H1 (cell line): ENCODE measurements around the gene ACCSL. TPM values are rescaled to one million over a fixed set of nuclear protein-coding genes. Genes with fewer than 3 reads are reported as not detected.

Experiments used
- CTCF ChIA-PET: fragments of 300-600 bp; sonication (Branson Sonifier 250); formaldehyde crosslinking; loops from one replicate; lab custom pipeline; 2021; ENCODE audit not compliant: partially characterized antibody; lab: Charles Lee
- POLR2A ChIA-PET: fragments of 300-600 bp; sonication (Branson Sonifier 250); formaldehyde crosslinking; loops from one replicate; lab custom pipeline; 2021; ENCODE audit warnings: inconsistent platforms; ENCODE audit not compliant: partially characterized antibody; lab: Charles Lee
- DNase-seq, 2 experiments: peaks; one replicate each; pipeline versions ENCODE4 v3.0.0 to v3.0.0-alpha.2; 2010 to 2022; ENCODE audit warnings: low spot score in 2 of 2, low read depth in 1 of 2, mixed read lengths in 1 of 2
- FAIRE-seq: peaks from 2 replicates; lab custom pipeline; 2011; peaks lifted over from hg19 to GRCh38; lab: Jason Lieb, UNC
- H2AFZ ChIP-seq: 2 replicates; pipeline ENCODE4 v1.8.1; 2012; ENCODE audit warnings: low read length, inconsistent platforms
- H2AK5ac ChIP-seq: 2 replicates; pipeline ENCODE4 v1.6.1; 2013; ENCODE audit warnings: low read depth, low read length
- H2BK120ac ChIP-seq: replicated peaks from 2 replicates; pipeline ENCODE3; 2013; ENCODE audit warnings: low read depth, low read length, inconsistent platforms
- H2BK12ac ChIP-seq: 2 replicates; pipeline ENCODE4 v1.6.1; 2013; ENCODE audit warnings: low read depth, low read length
- H2BK15ac ChIP-seq: 2 replicates; pipeline ENCODE4 v1.6.1; 2013; ENCODE audit warnings: low read length
- H2BK20ac ChIP-seq: 2 replicates; pipeline ENCODE4 v1.6.1; 2013; ENCODE audit warnings: low read length
- H2BK5ac ChIP-seq: 2 replicates; pipeline ENCODE4 v1.6.1; 2013; ENCODE audit warnings: low read depth, low read length
- H3K14ac ChIP-seq: 2 replicates; pipeline ENCODE4 v1.6.1; 2013; ENCODE audit warnings: inconsistent platforms; ENCODE audit not compliant: insufficient read length
- H3K18ac ChIP-seq: 2 replicates; pipeline ENCODE4 v1.6.1; 2013; ENCODE audit warnings: low read length; ENCODE audit errors: extremely low read depth
- H3K23ac ChIP-seq: 2 replicates; pipeline ENCODE4 v1.6.1; 2013; ENCODE audit warnings: inconsistent platforms; ENCODE audit not compliant: insufficient read length
- H3K23me2 ChIP-seq: 2 replicates; pipeline ENCODE4 v1.6.1; 2013; ENCODE audit warnings: low read depth, low read length
- H3K27ac ChIP-seq: 2 replicates; pipeline ENCODE4 v1.6.1; 2011; ENCODE audit warnings: low read depth, low read length, inconsistent platforms
- H3K27me3 ChIP-seq, 4 experiments: replicated peaks in 1 of 4; 1 replicate in 1 of 4; 2 replicates in 3 of 4; pipeline versions ENCODE4 v1.6.1 to v1.8.1; 2011 to 2013; ENCODE audit warnings: low read length in 3 of 4, mild to moderate bottlenecking in 3 of 4, inconsistent platforms in 2 of 4, mixed read lengths in 2 of 4, moderate library complexity in 1 of 4; ENCODE audit not compliant: control insufficient read depth in 3 of 4, insufficient read depth in 3 of 4; ENCODE audit errors: extremely low read depth in 1 of 4
- H3K36me3 ChIP-seq, 4 experiments: 2 replicates each; pipeline versions ENCODE4 v1.6.1 to v1.8.1; 2011 to 2013; ENCODE audit warnings: mild to moderate bottlenecking in 4 of 4, low read length in 3 of 4, moderate library complexity in 2 of 4, control low read depth in 1 of 4, inconsistent platforms in 1 of 4; ENCODE audit not compliant: insufficient read depth in 4 of 4, control insufficient read depth in 2 of 4
- H3K4ac ChIP-seq: replicated peaks from 2 replicates; pipeline ENCODE3; 2013; ENCODE audit warnings: low read length, low read depth, mixed read lengths, inconsistent platforms; ENCODE audit not compliant: insufficient read length
- H3K4me1 ChIP-seq, 4 experiments: replicated peaks in 1 of 4; 1 replicate in 1 of 4; 2 replicates in 3 of 4; pipeline versions ENCODE4 v1.6.1 to v1.8.1; 2011 to 2013; ENCODE audit warnings: low read length in 3 of 4, inconsistent platforms in 2 of 4, mixed read lengths in 1 of 4; ENCODE audit not compliant: insufficient read depth in 4 of 4, control insufficient read depth in 3 of 4
- H3K4me2 ChIP-seq, 2 experiments: 2 replicates each; pipeline versions ENCODE4 v1.6.1 to v1.8.1; 2011 to 2013; ENCODE audit warnings: low read depth in 2 of 2, low read length in 2 of 2, control low read depth in 1 of 2, inconsistent platforms in 1 of 2, mild to moderate bottlenecking in 1 of 2; ENCODE audit not compliant: insufficient read depth in 1 of 2
- H3K4me3 ChIP-seq, 4 experiments: fragments of 200-600, 300-600 bp in 1 of 4; sonication (generic), shearing (Covaris generic), sonication (Bioruptor Twin) in 1 of 4; 2 replicates each; pipeline versions ENCODE4 v1.5.1 to v1.8.1; 2011 to 2016; ENCODE audit warnings: low read length in 4 of 4, low read depth in 3 of 4, control low read depth in 2 of 4, inconsistent platforms in 2 of 4, mild to moderate bottlenecking in 2 of 4, mixed read lengths in 1 of 4, moderate library complexity in 1 of 4; ENCODE audit not compliant: insufficient read depth in 2 of 4; ENCODE audit errors: extremely low read depth in 1 of 4
- H3K56ac ChIP-seq: replicated peaks from 2 replicates; pipeline ENCODE3; 2013; ENCODE audit warnings: low read depth, mild to moderate bottlenecking, mixed read lengths, low read length, inconsistent platforms; ENCODE audit not compliant: insufficient read length
- H3K79me1 ChIP-seq: 2 replicates; pipeline ENCODE4 v1.6.1; 2013; ENCODE audit warnings: low read depth, low read length, control low read depth
- H3K79me2 ChIP-seq, 2 experiments: 2 replicates each; pipeline versions ENCODE4 v1.6.1 to v1.8.1; 2012 to 2013; ENCODE audit warnings: low read length in 2 of 2, mild to moderate bottlenecking in 2 of 2, inconsistent platforms in 1 of 2; ENCODE audit not compliant: insufficient read depth in 2 of 2, control insufficient read depth in 1 of 2
- H3K9ac ChIP-seq, 4 experiments: replicated peaks in 1 of 4; 1 replicate in 1 of 4; 2 replicates in 3 of 4; pipeline versions ENCODE4 v1.6.1 to v1.8.1; 2011 to 2013; ENCODE audit warnings: low read depth in 3 of 4, low read length in 3 of 4, control low read depth in 2 of 4, mild to moderate bottlenecking in 2 of 4, moderate library complexity in 2 of 4, inconsistent platforms in 1 of 4; ENCODE audit errors: extremely low read depth in 1 of 4
- H3K9me3 ChIP-seq, 2 experiments: 2 replicates each; pipeline versions ENCODE4 v1.6.1 to v1.8.1; 2012 to 2013; ENCODE audit warnings: mild to moderate bottlenecking in 2 of 2, moderate library complexity in 2 of 2, control low read depth in 1 of 2, inconsistent platforms in 1 of 2, low read depth in 1 of 2, low read length in 1 of 2, mixed read lengths in 1 of 2; ENCODE audit not compliant: insufficient read depth in 2 of 2
- H4K20me1 ChIP-seq, 2 experiments: replicated peaks in 1 of 2; 2 replicates each; pipeline versions ENCODE3 to v1.8.1; 2011 to 2013; ENCODE audit warnings: inconsistent platforms in 2 of 2, low read length in 2 of 2, mild to moderate bottlenecking in 1 of 2; ENCODE audit not compliant: insufficient read depth in 2 of 2, control insufficient read depth in 1 of 2
- H4K5ac ChIP-seq: 2 replicates; pipeline ENCODE4 v1.6.1; 2013; ENCODE audit warnings: low read length, low read depth, mixed read lengths, inconsistent platforms; ENCODE audit not compliant: insufficient read length
- H4K8ac ChIP-seq: 2 replicates; pipeline ENCODE4 v1.8.0; 2013; ENCODE audit warnings: mild to moderate bottlenecking, moderate library complexity, low read length, inconsistent platforms; ENCODE audit not compliant: insufficient read depth; ENCODE audit errors: extremely low read depth
- H4K91ac ChIP-seq: replicated peaks from 2 replicates; pipeline ENCODE3; 2013; ENCODE audit warnings: low read length, mixed read lengths, inconsistent platforms; ENCODE audit not compliant: insufficient read length
- CBX5 ChIP-seq: fragments of 300-800, 300-1000 bp; sonication (generic); IDR thresholded peaks from 2 replicates; pipeline ENCODE4 v1.7.1; 2016; ENCODE audit warnings: antibody characterized with exemption, low read length, low read depth
- CHD2 ChIP-seq: IDR thresholded peaks from 2 replicates; pipeline ENCODE4 v1.6.1; 2012; ENCODE audit warnings: low read length, improper control_type of control experiment
- KDM1A ChIP-seq: fragments of 200-600, 300-600 bp; sonication (generic); IDR thresholded peaks from 2 replicates; pipeline ENCODE4 v1.7.1; 2016; ENCODE audit warnings: mild to moderate bottlenecking, low read length, borderline replicate concordance
- MAX ChIP-seq: IDR thresholded peaks from 2 replicates; pipeline ENCODE4 v1.6.1; 2012; ENCODE audit warnings: inconsistent platforms
- SAP30 ChIP-seq: fragments of 300-600 bp; sonication (generic); IDR thresholded peaks from 2 replicates; pipeline ENCODE4 v1.7.1; 2012; ENCODE audit warnings: low read length, moderate library complexity, mild to moderate bottlenecking, inconsistent platforms; ENCODE audit not compliant: insufficient read depth, insufficient replicate concordance
- SIRT6 ChIP-seq: IDR thresholded peaks from one replicate; pipeline ENCODE4 v1.7.1; 2012; ENCODE audit warnings: low read length, inconsistent platforms
- SP1 ChIP-seq: IDR thresholded peaks from 2 replicates; pipeline ENCODE4 v1.6.1; 2011; ENCODE audit warnings: low read depth, low read length
- SP2 ChIP-seq: IDR thresholded peaks from 2 replicates; pipeline ENCODE4 v1.6.1; 2012; ENCODE audit warnings: mild to moderate bottlenecking, low read length, inconsistent platforms
- SRF ChIP-seq: IDR thresholded peaks from 2 replicates; pipeline ENCODE4 v1.6.1; 2011; ENCODE audit warnings: mild to moderate bottlenecking, low read depth, low read length, moderate library complexity
- WGBS, 2 experiments: shearing (Covaris generic) in 1 of 2; methylation state at CpG; one replicate each; pipeline versions ENCODE4 v1.1.6 to v1.1.7; 2013 to 2015; ENCODE audit warnings: low lambda C conversion rate in 2 of 2, mixed read lengths in 2 of 2, inconsistent platforms in 1 of 2, low coverage in 1 of 2, missing lambda C conversion rate in 1 of 2; ENCODE audit not compliant: insufficient replicate concordance in 2 of 2, insufficient coverage in 1 of 2, insufficient read length in 1 of 2; ENCODE audit errors: extremely low coverage in 1 of 2, missing lambda C conversion rate in 1 of 2; 5-methylcytosine and 5-hydroxymethylcytosine counted together
- polyA plus RNA-seq, 7 experiments: library from polyadenylated mRNA; depleted of rRNA in 3 of 7; stranded (reverse) in 5 of 7; unstranded in 2 of 7; fragments of >200 nt in 5 of 7; fragments of 200-250 nt in 2 of 7; gene quantifications; 1 replicate in 5 of 7; 2 replicates in 1 of 7; 4 replicates in 1 of 7; pipeline versions ENCODE4 v1.2.1 to v1.2.3, GENCODE V29; 2011 to 2013; ENCODE audit warnings: missing spikeins in 2 of 7, mixed read lengths in 2 of 7
- total RNA-seq: library from RNA; stranded (reverse); fragmentation: NEBNext Ultra II Directional; extraction: Animal tissue kit (Norgen Biotek cat#: 25700); gene quantifications from 2 replicates; pipeline ENCODE4 v1.2.1, GENCODE V29; 2021

Gene ACCSL
- total and polyA plus RNA-seq, 2 of the 8 experiments (the other 6 are each of a cell fraction or from before 2014, with no cell fraction given) = not detected

- H3K23me2 ChIP-seq = no peaks in the 10 kb centered on the region
- no peak overlapping the region for H4K8ac ChIP-seq
- H3K4ac ChIP-seq = no peak overlapping the region
- DNase-seq (peak in 1 of 2 experiments; percentile 35), FAIRE-seq (no peak)
- no peak overlapping the region for H2AFZ ChIP-seq
- H3K9me3 ChIP-seq = no peaks in the 10 kb centered on the region
- no peaks in the 10 kb centered on the region for H3K36me3 ChIP-seq
- H3K4me3 ChIP-seq = no peak overlapping the region
- no peak overlapping the region for H2BK5ac ChIP-seq
- no peak overlapping the region for H3K27ac ChIP-seq
- H4K5ac ChIP-seq = no peak overlapping the region
- POLR2A ChIA-PET = interaction anchor here (0.7 kb wide), 2 partner anchors 21 to 91 kb away, joined by 3 to 4 read pairs; no protein-coding TSS in a partner anchor
- no peak overlapping the region for H3K4me2 ChIP-seq
- H3K14ac ChIP-seq = no peak overlapping the region
- H2AK5ac ChIP-seq = no peak overlapping the region
- no peak overlapping the region for H2BK20ac ChIP-seq
- TF ChIP-seq SIRT6 (no peak), MAX (no peak), SRF (0 out of 2 replicates have a peak, but pooled peaks have one; percentile 27), KDM1A (no peak), CBX5 (no peak), SP1 (no peak), SAP30 (no peak), SP2 (no peak), CHD2 (no peak)
- no peak overlapping the region for H2BK120ac ChIP-seq
- no peaks in the 10 kb centered on the region for H3K79me1 ChIP-seq
- H3K18ac ChIP-seq = no peak overlapping the region
- H3K56ac ChIP-seq = no peak overlapping the region
- no peak overlapping the region for H3K9ac ChIP-seq
- WGBS, 2 experiments = 88% methylated on average over 11 of the region's 11 CpGs; no CpG with 5 or more reads in 1 of the 2 experiments
- no peak overlapping the region for H2BK12ac ChIP-seq
- H3K79me2 ChIP-seq = no peaks in the 10 kb centered on the region
- H3K4me1 ChIP-seq = peaks cover 0 to 17% (median 6%) of the 10 kb centered on the region in 4 experiments; a peak in 6 of 7 replicates
- peaks cover 0 to 2% (median 0%) of the 10 kb centered on the region in 4 experiments; a peak in 2 of 7 replicates for H3K27me3 ChIP-seq
- no peak overlapping the region for H3K23ac ChIP-seq
- H2BK15ac ChIP-seq = no peak overlapping the region
- no peak overlapping the region for H4K91ac ChIP-seq
- CTCF ChIA-PET = interaction anchor here (0.7 to 6.8 kb wide), 7 partner anchors 8 to 117 kb away, joined by 3 to 52 read pairs (median 5); no protein-coding TSS in a partner anchor
- H4K20me1 ChIP-seq = no peaks in the 10 kb centered on the region
These were observed 40.8 kb upstream of the ACCSL start for GRCh38 chr11:44006917-44007361.
